Neuronal stem cell (in vitro differentiated cells): ENCODE measurements around the gene CMSS1.

Experiments
- DNase-seq: peaks from one replicate; pipeline ENCODE4 v3.0.0-alpha.2; 2013; ENCODE audit warnings: low spot score
- H2AFZ ChIP-seq: one replicate; pipeline ENCODE4 v1.6.1; 2013; ENCODE audit warnings: mild to moderate bottlenecking, low read length, inconsistent platforms
- H2AK5ac ChIP-seq: 2 replicates; pipeline ENCODE4 v1.6.1; 2013; ENCODE audit warnings: low read depth, mild to moderate bottlenecking, inconsistent platforms, low read length, moderate library complexity, mixed read lengths
- H2BK120ac ChIP-seq: 2 replicates; pipeline ENCODE4 v1.6.1; 2013; ENCODE audit warnings: low read depth, mild to moderate bottlenecking, inconsistent platforms, low read length, moderate library complexity, mixed read lengths
- H2BK12ac ChIP-seq: one replicate; pipeline ENCODE4 v1.6.1; 2013; ENCODE audit warnings: low read length, inconsistent platforms
- H2BK15ac ChIP-seq: 2 replicates; pipeline ENCODE4 v1.6.1; 2013; ENCODE audit warnings: mild to moderate bottlenecking, low read length, inconsistent platforms, mixed read lengths
- H2BK5ac ChIP-seq: one replicate; pipeline ENCODE4 v1.6.1; 2013; ENCODE audit warnings: inconsistent platforms, mild to moderate bottlenecking, low read length, moderate library complexity
- H3K14ac ChIP-seq: one replicate; pipeline ENCODE4 v1.6.1; 2013; ENCODE audit warnings: low read length, inconsistent platforms
- H3K18ac ChIP-seq: 2 replicates; pipeline ENCODE4 v1.6.1; 2013; ENCODE audit warnings: low read length, inconsistent platforms
- H3K23ac ChIP-seq: 2 replicates; pipeline ENCODE4 v1.6.1; 2013; ENCODE audit warnings: low read depth, mild to moderate bottlenecking, mixed read lengths, low read length, inconsistent platforms; ENCODE audit not compliant: poor library complexity
- H3K27ac ChIP-seq: replicated peaks from 3 replicates; pipeline ENCODE4 v1.5.1; 2013; ENCODE audit warnings: low read length, inconsistent platforms
- H3K27me3 ChIP-seq, 3 experiments: 2 replicates each; pipeline ENCODE4 v1.6.1; 2013; ENCODE audit warnings: low read length in 3 of 3, mild to moderate bottlenecking in 2 of 3, inconsistent platforms in 1 of 3, low read depth in 1 of 3, mixed read lengths in 1 of 3, moderate library complexity in 1 of 3; ENCODE audit not compliant: control insufficient read depth in 3 of 3, insufficient read depth in 3 of 3
- H3K36me3 ChIP-seq, 2 donors: replicated peaks in 1 of 2; 2 replicates each; pipeline ENCODE4 v1.6.1; 2013; ENCODE audit warnings: low read length in 2 of 2; ENCODE audit not compliant: control insufficient read depth in 2 of 2, insufficient read depth in 2 of 2
- H3K4ac ChIP-seq: 2 replicates; pipeline ENCODE4 v1.6.1; 2013; ENCODE audit warnings: inconsistent platforms, mild to moderate bottlenecking, low read length, moderate library complexity
- H3K4me1 ChIP-seq, 2 donors: 1 replicate in 1 of 2; 2 replicates in 1 of 2; pipeline ENCODE4 v1.6.1; 2013; ENCODE audit warnings: low read length in 2 of 2, low read depth in 1 of 2; ENCODE audit not compliant: control insufficient read depth in 2 of 2, insufficient read depth in 1 of 2
- H3K4me2 ChIP-seq: one replicate; pipeline ENCODE4 v1.6.1; 2013; ENCODE audit warnings: mild to moderate bottlenecking, low read length, inconsistent platforms; ENCODE audit not compliant: insufficient read depth, poor library complexity, severe bottlenecking
- H3K4me3 ChIP-seq, 2 donors: 2 replicates each; pipeline ENCODE4 v1.5.1; 2013; ENCODE audit warnings: low read length in 2 of 2, mild to moderate bottlenecking in 2 of 2, inconsistent platforms in 1 of 2, moderate library complexity in 1 of 2
- H3K79me1 ChIP-seq: one replicate; pipeline ENCODE4 v1.6.1; 2013; ENCODE audit warnings: low read depth, mild to moderate bottlenecking, inconsistent platforms, low read length, moderate library complexity
- H3K9ac ChIP-seq: one replicate; pipeline ENCODE4 v1.6.1; 2013; ENCODE audit warnings: mild to moderate bottlenecking, low read depth, low read length, inconsistent platforms; ENCODE audit not compliant: poor library complexity
- H3K9me3 ChIP-seq, 2 donors: replicated peaks in 1 of 2; 2 replicates each; pipeline versions ENCODE3 to v1.6.1; 2013; ENCODE audit warnings: low read length in 2 of 2, mild to moderate bottlenecking in 2 of 2, inconsistent platforms in 1 of 2, low read depth in 1 of 2, mixed read lengths in 1 of 2, moderate library complexity in 1 of 2; ENCODE audit not compliant: control insufficient read depth in 2 of 2, insufficient read depth in 1 of 2
- H4K8ac ChIP-seq: one replicate; pipeline ENCODE4 v1.6.1; 2013; ENCODE audit warnings: low read depth, mild to moderate bottlenecking, inconsistent platforms, low read length, moderate library complexity
- H4K91ac ChIP-seq: one replicate; pipeline ENCODE4 v1.6.1; 2013; ENCODE audit warnings: low read length, low read depth, mild to moderate bottlenecking, inconsistent platforms; ENCODE audit not compliant: poor library complexity
- WGBS, 2 donors: extraction: QIAGEN DNeasy Blood & Tissue Kit; methylation state at CpG; one replicate each; pipeline ENCODE4 v1.1.7; 2013; ENCODE audit warnings: missing lambda C conversion rate in 2 of 2, mixed read lengths in 1 of 2; ENCODE audit not compliant: insufficient read length in 2 of 2, insufficient replicate concordance in 1 of 2; ENCODE audit errors: extremely low coverage in 2 of 2; 5-methylcytosine and 5-hydroxymethylcytosine counted together

The CMSS1 gene

GRCh38 chr3:100073049-100073713 lies 255.5 kb downstream of the CMSS1 start:
- Histone ChIP-seq H4K91ac (no peak overlapping the region), H2BK5ac (no peak overlapping the region), H2BK12ac (no peak overlapping the region), H3K4me3 (peak overlapping the region in 1 of 2 donors; percentile 46), H2BK15ac (no peak overlapping the region), H3K27ac (no peak overlapping the region), H2AFZ (peak overlapping the region; percentile 87), H3K18ac (no peak overlapping the region), H3K4me2 (no peak overlapping the region), H3K9ac (no peak overlapping the region), H3K4me1 (peaks cover 4 to 16% of the 10 kb centered on the region in 2 donors), H3K9me3 (peaks cover 0 to 18% of the 10 kb centered on the region in 2 donors), H3K14ac (no peak overlapping the region), H3K27me3 (no peaks in the 10 kb centered on the region), H4K8ac (no peak overlapping the region), H3K79me1 (no peaks in the 10 kb centered on the region), H3K23ac (no peak overlapping the region), H3K36me3 (no peaks in the 10 kb centered on the region), H2AK5ac (no peak overlapping the region), H2BK120ac (no peak overlapping the region), H3K4ac (no peak overlapping the region)
- no peak for DNase-seq
- WGBS, 2 donors = no CpG with 5 or more reads among the region's 1 CpG

- Histone ChIP-seq H2BK12ac (no peak overlapping the region), H3K14ac (no peak overlapping the region), H3K4ac (no peak overlapping the region), H2AK5ac (no peak overlapping the region), H3K4me3 (peak overlapping the region in 1 of 2 donors; percentile 46), H2AFZ (peak overlapping the region; percentile 87), H2BK120ac (no peak overlapping the region), H3K4me1 (peaks cover 4 to 16% of the 10 kb centered on the region in 2 donors), H4K8ac (no peak overlapping the region), H3K79me1 (no peaks in the 10 kb centered on the region), H4K91ac (no peak overlapping the region), H2BK15ac (no peak overlapping the region), H3K9me3 (peaks cover 0 to 16% of the 10 kb centered on the region in 2 donors), H3K9ac (no peak overlapping the region), H3K23ac (no peak overlapping the region), H3K18ac (no peak overlapping the region), H3K27me3 (no peaks in the 10 kb centered on the region), H2BK5ac (no peak overlapping the region), H3K27ac (no peak overlapping the region), H3K4me2 (no peak overlapping the region), H3K36me3 (no peaks in the 10 kb centered on the region)
- WGBS, 2 donors = no CpG with 5 or more reads among the region's 10 CpGs
- DNase-seq = peak; percentile 23
Measured at GRCh38 chr3:100073714-100074307, 256.1 kb downstream of the CMSS1 start.

- Histone ChIP-seq H4K91ac (no peak overlapping the region), H2AFZ (no peak overlapping the region)
- whole genome bisulfite sequencing, 2 donors = no CpG with 5 or more reads among the region's 4 CpGs
Measured at GRCh38 chr3:100075196-100075595, 257.5 kb downstream of the CMSS1 start.

GRCh38 chr3:100075851-100076730 lies 258.4 kb downstream of the CMSS1 start:
- Histone ChIP-seq H3K4me1 (peaks cover 4 to 16% of the 10 kb centered on the region in 2 donors), H3K36me3 (no peaks in the 10 kb centered on the region), H2AK5ac (no peak overlapping the region), H2BK12ac (no peak overlapping the region), H3K27me3 (no peaks in the 10 kb centered on the region), H3K9me3 (peaks cover 0 to 4% of the 10 kb centered on the region in 2 donors), H2BK15ac (no peak overlapping the region), H3K4ac (no peak overlapping the region), H3K79me1 (no peaks in the 10 kb centered on the region), H2BK120ac (no peak overlapping the region), H2AFZ (no peak overlapping the region), H4K91ac (no peak overlapping the region), H3K4me2 (no peak overlapping the region), H3K9ac (no peak overlapping the region), H3K14ac (no peak overlapping the region), H4K8ac (no peak overlapping the region), H2BK5ac (no peak overlapping the region), H3K23ac (no peak overlapping the region), H3K4me3 (no peak overlapping the region), H3K27ac (no peak overlapping the region), H3K18ac (no peak overlapping the region)
- DNase-seq = no peak
- no CpG with 5 or more reads among the region's 4 CpGs for WGBS, 2 donors

More at GRCh38 chr3:100075196-100075595, 257.5 kb downstream of the CMSS1 start:
- H3K9me3 ChIP-seq = peaks cover 0 to 4% of the 10 kb centered on the region in 2 donors
- no peak overlapping the region for H2BK5ac ChIP-seq
- no peak overlapping the region for H3K14ac ChIP-seq
- no peak overlapping the region for H3K18ac ChIP-seq
- H4K8ac ChIP-seq = no peak overlapping the region
- H3K4ac ChIP-seq = no peak overlapping the region
- no peak overlapping the region for H3K4me3 ChIP-seq
- H3K4me1 ChIP-seq = peaks cover 4 to 16% of the 10 kb centered on the region in 2 donors
- no peak overlapping the region for H2BK12ac ChIP-seq
- no peak overlapping the region for H3K23ac ChIP-seq
- no peaks in the 10 kb centered on the region for H3K79me1 ChIP-seq
- H2AK5ac ChIP-seq = no peak overlapping the region
- no peak overlapping the region for H2BK120ac ChIP-seq
- DNase-seq = no peak
- H3K4me2 ChIP-seq = no peak overlapping the region
- no peaks in the 10 kb centered on the region for H3K27me3 ChIP-seq
- H2BK15ac ChIP-seq = no peak overlapping the region
- H3K27ac ChIP-seq = no peak overlapping the region
- no peaks in the 10 kb centered on the region for H3K36me3 ChIP-seq
- H3K9ac ChIP-seq = no peak overlapping the region
